Measurements from ENCODE around the gene MBD3L1. TPM values are rescaled to one million over a fixed set of nuclear protein-coding genes. Genes with fewer than 3 reads are reported as not detected.

MBD3L1 gene
- total RNA-seq, 2 donors from 2014 or later, result not detected

- no peak overlapping the region for H3K27ac Mint-ChIP-seq
- no peaks in the 10 kb centered on the region for H3K36me3 Mint-ChIP-seq (ENCODE audit: insufficient read depth in 2 of 2)
- peaks cover 2 to 3% of the 10 kb centered on the region in 2 donors for H3K9me3 Mint-ChIP-seq
- H3K27me3 Mint-ChIP-seq (ENCODE audit: low read depth), result peaks cover 6% of the 10 kb centered on the region
- H3K4me1 Mint-ChIP-seq (ENCODE audit: low read depth), result peaks cover 15% of the 10 kb centered on the region
- H3K4me3 Mint-ChIP-seq, result no peak overlapping the region
- no peak for DNase-seq
- ATAC-seq (replicated peaks in 1 of 2), result no peak
Measured at GRCh38 chr19:8835877-8836276, 3.7 kb downstream of the MBD3L1 start.

GRCh38 chr19:8840708-8841107 is 8.5 kb downstream of the MBD3L1 start:
- Mint-ChIP-seq H3K9me3 (no peaks in the 10 kb centered on the region), H3K27ac (no peak overlapping the region), H3K4me3 (no peak overlapping the region), H3K4me1 (ENCODE audit: low read depth) (no peaks in the 10 kb centered on the region), H3K27me3 (ENCODE audit: low read depth) (peaks cover 6% of the 10 kb centered on the region), H3K36me3 (ENCODE audit: insufficient read depth in 2 of 2) (no peaks in the 10 kb centered on the region)
- ATAC-seq (replicated peaks in 1 of 2) (no peak), DNase-seq (no peak)

GRCh38 chr19:8846819-8847218 is 14.6 kb downstream of the MBD3L1 start:
- Mint-ChIP-seq H3K36me3 (ENCODE audit: insufficient read depth in 2 of 2) (peaks cover 0 to 6% of the 10 kb centered on the region in 2 donors), H3K4me1 (ENCODE audit: low read depth) (no peaks in the 10 kb centered on the region), H3K9me3 (peaks cover 7 to 8% of the 10 kb centered on the region in 2 donors), H3K4me3 (no peak overlapping the region), H3K27me3 (ENCODE audit: low read depth) (no peaks in the 10 kb centered on the region), H3K27ac (no peak overlapping the region)
- ATAC-seq (replicated peaks in 1 of 2) (no peak), DNase-seq (no peak)

GRCh38 chr19:8849232-8849631 is 17.1 kb downstream of the MBD3L1 start:
- Mint-ChIP-seq H3K4me1 (ENCODE audit: low read depth) (no peaks in the 10 kb centered on the region), H3K27me3 (ENCODE audit: low read depth) (peaks cover 7% of the 10 kb centered on the region), H3K27ac (no peak overlapping the region), H3K4me3 (no peak overlapping the region), H3K9me3 (peaks cover 7 to 8% of the 10 kb centered on the region in 2 donors), H3K36me3 (ENCODE audit: insufficient read depth in 2 of 2) (peaks cover 0 to 6% of the 10 kb centered on the region in 2 donors)
- DNase-seq (no peak), ATAC-seq (replicated peaks in 1 of 2) (no peak)

- ATAC-seq (replicated peaks in 1 of 2), result no peak
- Mint-ChIP-seq H3K27me3 (ENCODE audit: low read depth) (peaks cover 7% of the 10 kb centered on the region), H3K9me3 (peaks cover 7 to 8% of the 10 kb centered on the region in 2 donors), H3K36me3 (ENCODE audit: insufficient read depth in 2 of 2) (peaks cover 0 to 6% of the 10 kb centered on the region in 2 donors), H3K27ac (no peak overlapping the region), H3K4me1 (ENCODE audit: low read depth) (no peaks in the 10 kb centered on the region), H3K4me3 (no peak overlapping the region)
- DNase-seq, result no peak
Measured at GRCh38 chr19:8850488-8850887, 18.3 kb downstream of the MBD3L1 start.

- DNase-seq, result no peak
- H3K4me1 Mint-ChIP-seq (ENCODE audit: low read depth), result no peaks in the 10 kb centered on the region
- H3K27me3 Mint-ChIP-seq (ENCODE audit: low read depth), result peaks cover 12% of the 10 kb centered on the region
- H3K4me3 Mint-ChIP-seq, result no peak overlapping the region
- no peaks in the 10 kb centered on the region for H3K9me3 Mint-ChIP-seq
- no peak overlapping the region for H3K27ac Mint-ChIP-seq
- H3K36me3 Mint-ChIP-seq (ENCODE audit: insufficient read depth in 2 of 2), result no peaks in the 10 kb centered on the region
- no peak for ATAC-seq (replicated peaks in 1 of 2)
Measured at GRCh38 chr19:8858260-8858659, 26.1 kb downstream of the MBD3L1 start.

GRCh38 chr19:8866344-8866743 is 34.2 kb downstream of the MBD3L1 start:
- Mint-ChIP-seq H3K27me3 (ENCODE audit: low read depth) (peaks cover 8% of the 10 kb centered on the region), H3K36me3 (ENCODE audit: insufficient read depth in 2 of 2) (no peaks in the 10 kb centered on the region), H3K4me3 (no peak overlapping the region), H3K4me1 (ENCODE audit: low read depth) (no peaks in the 10 kb centered on the region), H3K9me3 (no peaks in the 10 kb centered on the region), H3K27ac (no peak overlapping the region)
- ATAC-seq (replicated peaks in 1 of 2), result no peak
- DNase-seq, result no peak

- ATAC-seq (replicated peaks in 1 of 2) (no peak), DNase-seq (no peak)
- H3K9me3 Mint-ChIP-seq, result peaks cover 14 to 16% of the 10 kb centered on the region in 2 donors
- no peak overlapping the region for H3K4me3 Mint-ChIP-seq
- peaks cover 12% of the 10 kb centered on the region for H3K27me3 Mint-ChIP-seq (ENCODE audit: low read depth)
- H3K36me3 Mint-ChIP-seq (ENCODE audit: insufficient read depth in 2 of 2), result peaks cover 0 to 6% of the 10 kb centered on the region in 2 donors
- no peaks in the 10 kb centered on the region for H3K4me1 Mint-ChIP-seq (ENCODE audit: low read depth)
- no peak overlapping the region for H3K27ac Mint-ChIP-seq
Measured at GRCh38 chr19:8877854-8878705, 45.9 kb downstream of the MBD3L1 start.

GRCh38 chr19:8880868-8881488 is 48.8 kb downstream of the MBD3L1 start:
- Mint-ChIP-seq H3K4me3 (no peak overlapping the region), H3K36me3 (ENCODE audit: insufficient read depth in 2 of 2) (peaks cover 0 to 6% of the 10 kb centered on the region in 2 donors), H3K27ac (no peak overlapping the region), H3K9me3 (peaks cover 14 to 16% of the 10 kb centered on the region in 2 donors), H3K4me1 (ENCODE audit: low read depth) (no peaks in the 10 kb centered on the region), H3K27me3 (ENCODE audit: low read depth) (peaks cover 9% of the 10 kb centered on the region)
- no peak for DNase-seq
- ATAC-seq (replicated peaks in 1 of 2), result no peak

- no peaks in the 10 kb centered on the region for H3K4me1 Mint-ChIP-seq (ENCODE audit: low read depth)
- DNase-seq, result no peak
- H3K36me3 Mint-ChIP-seq (ENCODE audit: insufficient read depth in 2 of 2), result peaks cover 0 to 6% of the 10 kb centered on the region in 2 donors
- H3K4me3 Mint-ChIP-seq, result no peak overlapping the region
- H3K9me3 Mint-ChIP-seq, result peaks cover 14 to 16% of the 10 kb centered on the region in 2 donors
- H3K27ac Mint-ChIP-seq, result no peak overlapping the region
- ATAC-seq (replicated peaks in 1 of 2), result no peak
- H3K27me3 Mint-ChIP-seq (ENCODE audit: low read depth), result peaks cover 9% of the 10 kb centered on the region
Measured at GRCh38 chr19:8881512-8881911, 49.3 kb downstream of the MBD3L1 start.

- Mint-ChIP-seq H3K9me3 (peaks cover 4 to 6% of the 10 kb centered on the region in 2 donors), H3K4me3 (no peak overlapping the region), H3K36me3 (ENCODE audit: insufficient read depth in 2 of 2) (peaks cover 0 to 3% of the 10 kb centered on the region in 2 donors), H3K27me3 (ENCODE audit: low read depth) (no peaks in the 10 kb centered on the region), H3K27ac (no peak overlapping the region), H3K4me1 (ENCODE audit: low read depth) (no peaks in the 10 kb centered on the region)
- no peak for ATAC-seq (replicated peaks in 1 of 2)
- no peak for DNase-seq
Measured at GRCh38 chr19:8884416-8884815, 52.2 kb downstream of the MBD3L1 start.

GRCh38 chr19:8887364-8887763 is 55.2 kb downstream of the MBD3L1 start:
- Mint-ChIP-seq H3K9me3 (peaks cover 0 to 4% of the 10 kb centered on the region in 2 donors), H3K36me3 (ENCODE audit: insufficient read depth in 2 of 2) (no peaks in the 10 kb centered on the region), H3K27me3 (ENCODE audit: low read depth) (no peaks in the 10 kb centered on the region), H3K4me3 (no peak overlapping the region), H3K27ac (no peak overlapping the region), H3K4me1 (ENCODE audit: low read depth) (no peaks in the 10 kb centered on the region)
- ATAC-seq (replicated peaks in 1 of 2) (no peak), DNase-seq (no peak)

GRCh38 chr19:8890260-8890659 is 58.1 kb downstream of the MBD3L1 start:
- H3K9me3 Mint-ChIP-seq, result no peaks in the 10 kb centered on the region
- DNase-seq, result no peak
- H3K36me3 Mint-ChIP-seq (ENCODE audit: insufficient read depth in 2 of 2), result no peaks in the 10 kb centered on the region
- no peak for ATAC-seq (replicated peaks in 1 of 2)
- H3K27me3 Mint-ChIP-seq (ENCODE audit: low read depth), result no peaks in the 10 kb centered on the region
- H3K4me1 Mint-ChIP-seq (ENCODE audit: low read depth), result no peaks in the 10 kb centered on the region
- no peak overlapping the region for H3K4me3 Mint-ChIP-seq
- no peak overlapping the region for H3K27ac Mint-ChIP-seq
